GM19397 (cell line): Measurements from ENCODE around the gene PROM2.

Experiments
- ATAC-seq: cut with Tn5 transposase; IDR thresholded peaks from one replicate; pipeline ENCODE4 v1.9.1; 2021; ENCODE audit warnings: mild to moderate bottlenecking, moderate library complexity; ENCODE audit not compliant: unreplicated experiment

The PROM2 gene

GRCh38 chr2:95306336-95306895 is 32.2 kb downstream of the PROM2 start:
- ATAC-seq: no peak

- no peak for ATAC-seq
Observed at GRCh38 chr2:95307036-95307435, 32.8 kb downstream of the PROM2 start.

GRCh38 chr2:95307878-95308277 is 33.6 kb downstream of the PROM2 start:
- ATAC-seq: no peak

GRCh38 chr2:95308426-95308990 is 34.3 kb downstream of the PROM2 start:
- ATAC-seq: no peak

GRCh38 chr2:95309599-95309998 is 35.4 kb downstream of the PROM2 start:
- no peak for ATAC-seq

- ATAC-seq: no peak
Observed at GRCh38 chr2:95310216-95310615, 36.0 kb downstream of the PROM2 start.

GRCh38 chr2:95310651-95311050 is 36.4 kb downstream of the PROM2 start:
- ATAC-seq: no peak

- no peak for ATAC-seq
Observed at GRCh38 chr2:95311815-95312542, 37.7 kb downstream of the PROM2 start.

GRCh38 chr2:95312543-95313201 is 38.4 kb downstream of the PROM2 start:
- no peak for ATAC-seq

- no peak for ATAC-seq
Observed at GRCh38 chr2:95313296-95314131, 39.3 kb downstream of the PROM2 start.

- ATAC-seq: no peak
Observed at GRCh38 chr2:95314598-95314963, 40.3 kb downstream of the PROM2 start.

GRCh38 chr2:95314964-95315611 is 40.8 kb downstream of the PROM2 start:
- ATAC-seq: no peak

GRCh38 chr2:95315801-95316411 is 41.7 kb downstream of the PROM2 start:
- ATAC-seq: no peak

- no peak for ATAC-seq
Observed at GRCh38 chr2:95316466-95317122, 42.3 kb downstream of the PROM2 start.

GRCh38 chr2:95317123-95317500 is 42.9 kb downstream of the PROM2 start:
- no peak for ATAC-seq

- no peak for ATAC-seq
Observed at GRCh38 chr2:95317665-95318425, 43.6 kb downstream of the PROM2 start.

GRCh38 chr2:95318431-95319220 is 44.4 kb downstream of the PROM2 start:
- no peak for ATAC-seq
